ENCODE data around the gene PRAMEF33.
"Not testable (repeated sequence)": the region's sequence is repeated elsewhere in the genome, so short reads cannot be mapped to it uniquely, and the experiment has no call there.

- TF ChIP-seq, protein P1, sequence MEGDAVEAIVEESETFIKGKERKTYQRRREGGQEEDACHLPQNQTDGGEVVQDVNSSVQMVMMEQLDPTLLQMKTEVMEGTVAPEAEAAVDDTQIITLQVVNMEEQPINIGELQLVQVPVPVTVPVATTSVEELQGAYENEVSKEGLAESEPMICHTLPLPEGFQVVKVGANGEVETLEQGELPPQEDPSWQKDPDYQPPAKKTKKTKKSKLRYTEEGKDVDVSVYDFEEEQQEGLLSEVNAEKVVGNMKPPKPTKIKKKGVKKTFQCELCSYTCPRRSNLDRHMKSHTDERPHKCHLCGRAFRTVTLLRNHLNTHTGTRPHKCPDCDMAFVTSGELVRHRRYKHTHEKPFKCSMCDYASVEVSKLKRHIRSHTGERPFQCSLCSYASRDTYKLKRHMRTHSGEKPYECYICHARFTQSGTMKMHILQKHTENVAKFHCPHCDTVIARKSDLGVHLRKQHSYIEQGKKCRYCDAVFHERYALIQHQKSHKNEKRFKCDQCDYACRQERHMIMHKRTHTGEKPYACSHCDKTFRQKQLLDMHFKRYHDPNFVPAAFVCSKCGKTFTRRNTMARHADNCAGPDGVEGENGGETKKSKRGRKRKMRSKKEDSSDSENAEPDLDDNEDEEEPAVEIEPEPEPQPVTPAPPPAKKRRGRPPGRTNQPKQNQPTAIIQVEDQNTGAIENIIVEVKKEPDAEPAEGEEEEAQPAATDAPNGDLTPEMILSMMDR (IDR thresholded peaks at IDR 0.05; ENCODE audit: low read depth, low read length): not testable (repeated sequence)
- TF ChIP-seq EZH2phosphoT487 (IDR thresholded peaks at IDR 0.05; ENCODE audit: low read depth): not testable (repeated sequence)
Observed at GRCh38 chr1:13279617-13280016, 23.7 kb upstream of the PRAMEF33 start.
